HepG2 (cell line): ENCODE measurements around the gene TLDC2. TPM values are rescaled to one million over a fixed set of nuclear protein-coding genes. Genes with fewer than 3 reads are reported as not detected.

ENCODE experiments used
- IKZF1 ChIP-seq: fragments of 450-650 bp; IDR thresholded peaks from 2 replicates; pipeline ENCODE4 v1.7.1; 2016
- NFRKB ChIP-seq: fragments of 450-650 bp; IDR thresholded peaks from 2 replicates; pipeline ENCODE4 v1.6.1; 2017
- PLRG1 ChIP-seq: fragments of 450-650 bp; conservative IDR thresholded peaks from 2 replicates; pipeline ENCODE4 v1.6.1; 2016
- POLR2G ChIP-seq: fragments of 200-400 bp; formaldehyde crosslinking; IDR thresholded peaks from 2 replicates; pipeline ENCODE4 v1.6.1; 2018; ENCODE audit warnings: mild to moderate bottlenecking, low read depth, low read length, moderate library complexity
- SOX6 ChIP-seq, 2 experiments: fragments of 450-650 bp in 1 of 2; sonication (generic) in 1 of 2; formaldehyde crosslinking in 1 of 2; IDR thresholded peaks; 2 replicates each; pipeline versions ENCODE4 v1.4.0 to v1.6.1; 2017 to 2020; ENCODE audit warnings: antibody characterized with exemption in 1 of 2, mild to moderate bottlenecking in 1 of 2, missing genetic modification reagents in 1 of 2
- ZNF282 ChIP-seq: fragments of 450-650 bp; IDR thresholded peaks from 2 replicates; pipeline ENCODE4 v1.6.1; 2018; ENCODE audit not compliant: partially characterized antibody
- polyA plus RNA-seq, 8 experiments: library from polyadenylated mRNA; depleted of rRNA in 3 of 8; stranded (reverse) in 7 of 8; unstranded in 1 of 8; fragments of >200 nt; fragmentation: Illumina TruSeq in 4 of 8; extraction: Trizol in 4 of 8; gene quantifications; 2 replicates each; pipeline versions ENCODE4 v1.2.1 to v1.2.3, GENCODE V29; 2011 to 2016; ENCODE audit warnings: low read depth in 4 of 8, missing spikeins in 1 of 8, mixed read lengths in 1 of 8; ENCODE audit not compliant: insufficient read depth in 1 of 8
- total RNA-seq, 5 experiments: library from RNA; depleted of rRNA; stranded (reverse); fragments of >200 nt; fragmentation: Illumina TruSeq; extraction: Trizol; gene quantifications; 2 replicates each; pipeline ENCODE4 v1.2.3, GENCODE V29; 2016; ENCODE audit warnings: low read depth in 1 of 5
- TF ChIP-seq, protein P1 (sequence below): fragments of 450-650 bp; IDR thresholded peaks from 2 replicates; pipeline ENCODE4 v1.6.1; 2017
- TF ChIP-seq, protein P2 (sequence below), 2 experiments: fragments of 450-650 bp in 1 of 2; sonication (generic) in 1 of 2; formaldehyde crosslinking in 1 of 2; IDR thresholded peaks; 2 replicates each; pipeline versions ENCODE4 v1.6.1 to v1.8.0; 2016 to 2022; ENCODE audit warnings: antibody characterized with exemption in 1 of 2, mild to moderate bottlenecking in 1 of 2, missing genetic modification reagents in 1 of 2

TLDC2 gene
- total and polyA plus RNA-seq, 2 of the 13 experiments (the other 11 are each of a cell fraction or from before 2014, with no cell fraction given) = 1.5 to 1.6 TPM

DNA sequence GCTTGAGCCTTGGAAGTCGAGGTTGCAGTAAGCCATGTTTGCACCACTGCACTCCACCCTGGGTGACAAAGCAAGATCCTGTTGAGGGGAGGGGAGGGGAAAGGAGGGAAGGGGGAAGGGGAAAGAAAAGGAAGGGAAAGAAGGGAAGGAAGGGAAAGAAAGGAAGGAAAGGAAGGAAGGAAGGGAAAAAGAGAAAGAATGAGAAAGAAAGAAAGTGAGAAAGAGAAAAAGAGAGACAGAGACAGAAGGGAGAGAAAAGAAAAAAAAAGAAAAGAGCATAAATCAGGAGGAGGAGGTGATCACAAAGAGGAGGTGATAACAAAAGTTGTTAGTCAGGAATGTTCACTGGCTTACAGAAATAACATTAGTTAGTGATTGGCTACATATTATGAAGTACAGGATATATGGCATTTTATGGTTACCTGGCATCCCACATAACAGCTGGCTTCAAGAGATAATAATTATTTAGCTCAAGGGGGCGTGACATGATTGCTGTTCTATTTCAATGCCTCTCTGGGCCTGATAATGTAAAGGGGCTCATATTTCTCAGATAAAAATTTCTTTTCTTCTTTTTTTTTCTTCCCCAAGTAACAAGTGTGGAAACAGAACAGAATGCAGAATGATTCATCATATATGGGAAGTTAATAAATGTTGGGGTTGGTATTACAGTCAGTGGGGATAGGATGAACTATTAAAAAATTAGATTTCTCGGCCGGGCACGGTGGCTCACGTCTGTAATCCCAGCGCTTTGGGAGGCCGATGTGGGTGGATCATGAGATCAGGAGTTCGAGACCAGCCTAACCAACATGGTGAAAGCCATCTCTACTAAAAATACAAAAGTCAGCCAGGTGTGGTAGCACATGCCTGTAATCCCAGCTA lies 48.5 kb downstream of the TLDC2 start (continued):
- TF ChIP-seq, protein P1, sequence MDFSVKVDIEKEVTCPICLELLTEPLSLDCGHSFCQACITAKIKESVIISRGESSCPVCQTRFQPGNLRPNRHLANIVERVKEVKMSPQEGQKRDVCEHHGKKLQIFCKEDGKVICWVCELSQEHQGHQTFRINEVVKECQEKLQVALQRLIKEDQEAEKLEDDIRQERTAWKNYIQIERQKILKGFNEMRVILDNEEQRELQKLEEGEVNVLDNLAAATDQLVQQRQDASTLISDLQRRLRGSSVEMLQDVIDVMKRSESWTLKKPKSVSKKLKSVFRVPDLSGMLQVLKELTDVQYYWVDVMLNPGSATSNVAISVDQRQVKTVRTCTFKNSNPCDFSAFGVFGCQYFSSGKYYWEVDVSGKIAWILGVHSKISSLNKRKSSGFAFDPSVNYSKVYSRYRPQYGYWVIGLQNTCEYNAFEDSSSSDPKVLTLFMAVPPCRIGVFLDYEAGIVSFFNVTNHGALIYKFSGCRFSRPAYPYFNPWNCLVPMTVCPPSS = 0 out of 2 replicates have a peak, but pooled peaks have one; percentile 88
- TF ChIP-seq PLRG1 (0 out of 2 replicates have a peak, but pooled peaks have one; percentile 79), POLR2G (no peak), IKZF1 (peak; percentile 51; the same call in 1 of the 2 replicates), NFRKB (0 out of 2 replicates have a peak, but pooled peaks have one; percentile 4), ZNF282 (peak; percentile 87), SOX6 (IDR thresholded peaks at IDR 0.05) (peak; percentile 86; the same call in 1 of the 2 replicates), SOX6 (CRISPR knock-in tag; IDR thresholded peaks at IDR 0.05) (no peak)
- TF ChIP-seq, protein P2, sequence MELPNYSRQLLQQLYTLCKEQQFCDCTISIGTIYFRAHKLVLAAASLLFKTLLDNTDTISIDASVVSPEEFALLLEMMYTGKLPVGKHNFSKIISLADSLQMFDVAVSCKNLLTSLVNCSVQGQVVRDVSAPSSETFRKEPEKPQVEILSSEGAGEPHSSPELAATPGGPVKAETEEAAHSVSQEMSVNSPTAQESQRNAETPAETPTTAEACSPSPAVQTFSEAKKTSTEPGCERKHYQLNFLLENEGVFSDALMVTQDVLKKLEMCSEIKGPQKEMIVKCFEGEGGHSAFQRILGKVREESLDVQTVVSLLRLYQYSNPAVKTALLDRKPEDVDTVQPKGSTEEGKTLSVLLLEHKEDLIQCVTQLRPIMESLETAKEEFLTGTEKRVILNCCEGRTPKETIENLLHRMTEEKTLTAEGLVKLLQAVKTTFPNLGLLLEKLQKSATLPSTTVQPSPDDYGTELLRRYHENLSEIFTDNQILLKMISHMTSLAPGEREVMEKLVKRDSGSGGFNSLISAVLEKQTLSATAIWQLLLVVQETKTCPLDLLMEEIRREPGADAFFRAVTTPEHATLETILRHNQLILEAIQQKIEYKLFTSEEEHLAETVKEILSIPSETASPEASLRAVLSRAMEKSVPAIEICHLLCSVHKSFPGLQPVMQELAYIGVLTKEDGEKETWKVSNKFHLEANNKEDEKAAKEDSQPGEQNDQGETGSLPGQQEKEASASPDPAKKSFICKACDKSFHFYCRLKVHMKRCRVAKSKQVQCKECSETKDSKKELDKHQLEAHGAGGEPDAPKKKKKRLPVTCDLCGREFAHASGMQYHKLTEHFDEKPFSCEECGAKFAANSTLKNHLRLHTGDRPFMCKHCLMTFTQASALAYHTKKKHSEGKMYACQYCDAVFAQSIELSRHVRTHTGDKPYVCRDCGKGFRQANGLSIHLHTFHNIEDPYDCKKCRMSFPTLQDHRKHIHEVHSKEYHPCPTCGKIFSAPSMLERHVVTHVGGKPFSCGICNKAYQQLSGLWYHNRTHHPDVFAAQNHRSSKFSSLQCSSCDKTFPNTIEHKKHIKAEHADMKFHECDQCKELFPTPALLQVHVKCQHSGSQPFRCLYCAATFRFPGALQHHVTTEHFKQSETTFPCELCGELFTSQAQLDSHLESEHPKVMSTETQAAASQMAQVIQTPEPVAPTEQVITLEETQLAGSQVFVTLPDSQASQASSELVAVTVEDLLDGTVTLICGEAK (IDR thresholded peaks at IDR 0.05) = peak; percentile 12; the same call in 1 of the 2 replicates
- TF ChIP-seq, protein P2 (CRISPR knock-in tag; IDR thresholded peaks at IDR 0.05) = no peak
